Liver (tissue), 9 donors: ENCODE measurements around the gene NEURL1. TPM values are rescaled to one million over a fixed set of nuclear protein-coding genes. Genes with fewer than 3 reads are reported as not detected.

ENCODE experiments used
- DNase-seq: peaks from one replicate; pipeline ENCODE4 v3.0.0-alpha.2; 2017; ENCODE audit warnings: low spot score
- H3K27ac ChIP-seq, 2 donors: one replicate each; pipeline ENCODE4 v1.7.0; 2013; ENCODE audit warnings: inconsistent platforms in 2 of 2, low read length in 2 of 2, control low read depth in 1 of 2, low read depth in 1 of 2, mild to moderate bottlenecking in 1 of 2
- H3K27me3 ChIP-seq, 4 donors: one replicate each; pipeline versions ENCODE4 v1.6.1 to v1.7.0; 2013; ENCODE audit warnings: low read length in 3 of 4, inconsistent platforms in 1 of 4, mild to moderate bottlenecking in 1 of 4, moderate library complexity in 1 of 4; ENCODE audit not compliant: control insufficient read depth in 4 of 4, insufficient read depth in 4 of 4
- H3K36me3 ChIP-seq, 4 donors: one replicate each; pipeline versions ENCODE4 v1.6.1 to v1.7.0; 2013; ENCODE audit warnings: low read length in 3 of 4, mild to moderate bottlenecking in 3 of 4, low read depth in 1 of 4, moderate library complexity in 1 of 4; ENCODE audit not compliant: control insufficient read depth in 4 of 4, insufficient read depth in 3 of 4
- H3K4me1 ChIP-seq, 4 donors: one replicate each; pipeline versions ENCODE4 v1.6.1 to v1.7.0; 2013; ENCODE audit warnings: low read length in 3 of 4, mild to moderate bottlenecking in 3 of 4, moderate library complexity in 1 of 4; ENCODE audit not compliant: control insufficient read depth in 4 of 4, insufficient read depth in 4 of 4
- H3K4me3 ChIP-seq, 3 donors: one replicate each; pipeline versions ENCODE4 v1.6.1 to v1.7.0; 2013; ENCODE audit warnings: low read length in 3 of 3, control low read depth in 1 of 3, low read depth in 1 of 3, mild to moderate bottlenecking in 1 of 3
- H3K9ac ChIP-seq, 2 donors: one replicate each; pipeline ENCODE4 v1.7.0; 2013; ENCODE audit warnings: low read length in 2 of 2, mild to moderate bottlenecking in 2 of 2, moderate library complexity in 2 of 2, control low read depth in 1 of 2, low read depth in 1 of 2
- H3K9me3 ChIP-seq, 4 donors: one replicate each; pipeline versions ENCODE4 v1.6.1 to v1.7.0; 2013; ENCODE audit warnings: low read length in 3 of 4; ENCODE audit not compliant: control insufficient read depth in 4 of 4
- EGR1 ChIP-seq, 2 donors: IDR thresholded peaks; 2 replicates each; pipeline ENCODE4 v1.6.1; 2016 to 2018; ENCODE audit warnings: antibody characterized with exemption in 2 of 2, low read depth in 2 of 2
- FOXA1 ChIP-seq: IDR thresholded peaks from 2 replicates; pipeline ENCODE4 v1.6.1; 2016; ENCODE audit warnings: antibody characterized with exemption
- FOXA2 ChIP-seq: IDR thresholded peaks from 2 replicates; pipeline ENCODE4 v1.6.1; 2016; ENCODE audit warnings: antibody characterized with exemption
- GABPA ChIP-seq, 2 donors: IDR thresholded peaks in 1 of 2; conservative IDR thresholded peaks in 1 of 2; 2 replicates each; pipeline ENCODE4 v1.6.1; 2016; ENCODE audit warnings: antibody characterized with exemption in 2 of 2, mild to moderate bottlenecking in 1 of 2, moderate library complexity in 1 of 2
- HNF4A ChIP-seq, 2 donors: conservative IDR thresholded peaks; 2 replicates each; pipeline ENCODE4 v1.6.1; 2016; ENCODE audit warnings: antibody characterized with exemption in 2 of 2, mild to moderate bottlenecking in 2 of 2
- HNF4G ChIP-seq: IDR thresholded peaks from 2 replicates; pipeline ENCODE4 v1.6.1; 2016; ENCODE audit warnings: antibody characterized with exemption
- JUND ChIP-seq, 2 donors: IDR thresholded peaks; 2 replicates each; pipeline ENCODE4 v1.6.1; 2016; ENCODE audit warnings: antibody characterized with exemption in 2 of 2
- NR2F2 ChIP-seq: IDR thresholded peaks from 2 replicates; pipeline ENCODE4 v1.6.1; 2016; ENCODE audit warnings: antibody characterized with exemption
- RAD21 ChIP-seq, 2 donors: IDR thresholded peaks; 2 replicates each; pipeline ENCODE4 v1.6.1; 2016; ENCODE audit warnings: antibody characterized with exemption in 2 of 2, mild to moderate bottlenecking in 2 of 2
- SP1 ChIP-seq: IDR thresholded peaks from 2 replicates; pipeline ENCODE4 v1.6.1; 2018; ENCODE audit warnings: antibody characterized with exemption, mild to moderate bottlenecking
- TAF1 ChIP-seq: conservative IDR thresholded peaks from 2 replicates; pipeline ENCODE4 v1.6.1; 2016; ENCODE audit warnings: antibody characterized with exemption, mild to moderate bottlenecking
- YY1 ChIP-seq: IDR thresholded peaks from 2 replicates; pipeline ENCODE4 v1.6.1; 2016; ENCODE audit warnings: antibody characterized with exemption, mild to moderate bottlenecking
- WGBS: extraction: QIAGEN DNeasy Blood & Tissue Kit; methylation state at CpG from one replicate; pipeline ENCODE4 v1.1.7; 2013; 5-methylcytosine and 5-hydroxymethylcytosine counted together
- polyA plus RNA-seq, 2 donors: library from polyadenylated mRNA; stranded (reverse) in 1 of 2; unstranded in 1 of 2; fragments of 200-250 nt in 1 of 2; fragments of >200 nt in 1 of 2; fragmentation: Nextera tagmentation in 1 of 2; extraction: Ambion mirVana in 1 of 2; gene quantifications; one replicate each; pipeline versions ENCODE4 v1.2.1 to v1.2.3, GENCODE V29; 2013 to 2015
- total RNA-seq, 2 donors: library from RNA; depleted of rRNA; stranded (reverse); fragments of >200 nt; gene quantifications; one replicate each; pipeline ENCODE4 v1.2.3, GENCODE V29; 2014
- TF ChIP-seq, protein P1 (sequence below): IDR thresholded peaks from 2 replicates; pipeline ENCODE4 v1.6.1; 2016; ENCODE audit warnings: antibody characterized with exemption, mild to moderate bottlenecking
- TF ChIP-seq, protein P2 (sequence below): IDR thresholded peaks from 2 replicates; pipeline ENCODE4 v1.6.1; 2016; ENCODE audit warnings: antibody characterized with exemption
- TF ChIP-seq, protein P3 (sequence below): IDR thresholded peaks from 2 replicates; pipeline ENCODE4 v1.6.1; 2016; ENCODE audit warnings: antibody characterized with exemption
- TF ChIP-seq, protein P4 (sequence below): fragments of 150-350 bp; IDR thresholded peaks from 2 replicates; pipeline ENCODE4 v1.5.1; 2017; ENCODE audit warnings: improper control_type of control experiment, low read depth, low read length; ENCODE audit not compliant: missing input control
- TF ChIP-seq, protein P5 (sequence below): IDR thresholded peaks from 2 replicates; pipeline ENCODE4 v1.6.1; 2016; ENCODE audit warnings: antibody characterized with exemption
- donor health status: healthy.
- donor health status: healthy.
- donor health status: healthy.
- donor health status: healthy.
- donor health status: healthy.

Gene NEURL1
- total and polyA plus RNA-seq, 4 donors: 0.11 to 3.9 (median 0.74) TPM

DNA sequence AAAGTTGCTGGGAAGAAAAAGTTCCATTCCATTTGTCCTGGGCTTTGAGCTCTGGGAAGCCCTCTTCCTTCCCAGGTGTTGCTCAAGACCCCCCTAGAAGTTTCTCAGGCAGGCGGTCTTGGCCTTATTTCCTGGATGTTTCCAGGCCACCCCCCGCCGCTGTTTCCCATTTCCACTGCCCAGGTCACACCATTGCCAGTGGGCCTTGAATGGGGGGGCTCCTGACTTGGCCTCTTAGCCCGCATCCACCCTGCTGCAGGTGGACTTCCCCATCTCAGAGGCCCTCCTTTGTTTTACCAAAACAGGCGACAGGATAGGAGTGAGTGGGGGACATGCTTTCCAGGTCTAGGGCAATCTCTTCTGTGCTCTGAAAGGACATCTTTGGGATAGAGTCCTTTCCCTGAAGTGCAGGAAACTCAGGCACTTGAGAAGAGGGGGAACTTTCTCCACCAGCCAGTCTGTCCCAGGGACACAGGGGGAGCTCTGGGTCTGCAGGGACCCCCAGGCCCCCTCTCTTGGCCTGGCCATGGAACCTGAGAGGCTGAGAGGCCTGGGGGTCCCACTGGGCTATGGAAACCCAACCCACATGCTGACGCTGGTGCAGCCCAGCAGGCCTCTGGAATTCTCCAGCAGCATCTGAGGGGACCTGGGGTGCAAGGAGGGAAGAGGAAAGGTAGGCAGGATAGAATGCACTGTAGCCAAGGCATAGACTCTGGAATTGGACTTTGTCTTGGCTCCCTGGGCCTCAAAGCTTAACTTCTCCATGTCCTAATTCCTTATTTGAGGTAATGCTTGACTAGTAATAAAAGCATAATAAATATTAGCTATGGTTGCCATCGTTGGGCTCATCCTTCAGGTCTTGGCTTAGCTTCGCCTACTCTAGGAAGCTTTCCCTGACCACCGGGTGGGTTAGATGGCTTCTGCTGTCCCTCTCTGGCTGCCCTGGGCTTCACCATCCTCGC lies 17.6 kb downstream of the NEURL1 start:
- Histone ChIP-seq H3K4me3 (no peak overlapping the region), H3K27ac (no peak overlapping the region), H3K4me1 (peaks cover 0 to 3% (median 1%) of the 10 kb centered on the region in 4 donors), H3K9me3 (no peaks in the 10 kb centered on the region), H3K27me3 (no peaks in the 10 kb centered on the region), H3K9ac (no peak overlapping the region), H3K36me3 (no peaks in the 10 kb centered on the region)
- no peak for DNase-seq
- no peak for TF ChIP-seq HNF4G
- TF ChIP-seq RAD21 (IDR thresholded peaks at IDR 0.05): no peak
- no peak for TF ChIP-seq FOXA1
- no peak for TF ChIP-seq YY1
- no peak for TF ChIP-seq FOXA2
- TF ChIP-seq GABPA (IDR thresholded peaks at IDR 0.05 in 1 of 2, conservative IDR thresholded peaks at IDR 0.05 in 1 of 2): no peak
- no peak for TF ChIP-seq HNF4A (conservative IDR thresholded peaks at IDR 0.05)
- TF ChIP-seq, protein P1, sequence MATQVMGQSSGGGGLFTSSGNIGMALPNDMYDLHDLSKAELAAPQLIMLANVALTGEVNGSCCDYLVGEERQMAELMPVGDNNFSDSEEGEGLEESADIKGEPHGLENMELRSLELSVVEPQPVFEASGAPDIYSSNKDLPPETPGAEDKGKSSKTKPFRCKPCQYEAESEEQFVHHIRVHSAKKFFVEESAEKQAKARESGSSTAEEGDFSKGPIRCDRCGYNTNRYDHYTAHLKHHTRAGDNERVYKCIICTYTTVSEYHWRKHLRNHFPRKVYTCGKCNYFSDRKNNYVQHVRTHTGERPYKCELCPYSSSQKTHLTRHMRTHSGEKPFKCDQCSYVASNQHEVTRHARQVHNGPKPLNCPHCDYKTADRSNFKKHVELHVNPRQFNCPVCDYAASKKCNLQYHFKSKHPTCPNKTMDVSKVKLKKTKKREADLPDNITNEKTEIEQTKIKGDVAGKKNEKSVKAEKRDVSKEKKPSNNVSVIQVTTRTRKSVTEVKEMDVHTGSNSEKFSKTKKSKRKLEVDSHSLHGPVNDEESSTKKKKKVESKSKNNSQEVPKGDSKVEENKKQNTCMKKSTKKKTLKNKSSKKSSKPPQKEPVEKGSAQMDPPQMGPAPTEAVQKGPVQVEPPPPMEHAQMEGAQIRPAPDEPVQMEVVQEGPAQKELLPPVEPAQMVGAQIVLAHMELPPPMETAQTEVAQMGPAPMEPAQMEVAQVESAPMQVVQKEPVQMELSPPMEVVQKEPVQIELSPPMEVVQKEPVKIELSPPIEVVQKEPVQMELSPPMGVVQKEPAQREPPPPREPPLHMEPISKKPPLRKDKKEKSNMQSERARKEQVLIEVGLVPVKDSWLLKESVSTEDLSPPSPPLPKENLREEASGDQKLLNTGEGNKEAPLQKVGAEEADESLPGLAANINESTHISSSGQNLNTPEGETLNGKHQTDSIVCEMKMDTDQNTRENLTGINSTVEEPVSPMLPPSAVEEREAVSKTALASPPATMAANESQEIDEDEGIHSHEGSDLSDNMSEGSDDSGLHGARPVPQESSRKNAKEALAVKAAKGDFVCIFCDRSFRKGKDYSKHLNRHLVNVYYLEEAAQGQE: no peak
- no peak for TF ChIP-seq EGR1 (IDR thresholded peaks at IDR 0.05; ENCODE audit: low read depth in 2 of 2)
- TF ChIP-seq NR2F2: no peak
- TF ChIP-seq, protein P2, sequence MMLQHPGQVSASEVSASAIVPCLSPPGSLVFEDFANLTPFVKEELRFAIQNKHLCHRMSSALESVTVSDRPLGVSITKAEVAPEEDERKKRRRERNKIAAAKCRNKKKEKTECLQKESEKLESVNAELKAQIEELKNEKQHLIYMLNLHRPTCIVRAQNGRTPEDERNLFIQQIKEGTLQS: no peak
- TF ChIP-seq, protein P3, sequence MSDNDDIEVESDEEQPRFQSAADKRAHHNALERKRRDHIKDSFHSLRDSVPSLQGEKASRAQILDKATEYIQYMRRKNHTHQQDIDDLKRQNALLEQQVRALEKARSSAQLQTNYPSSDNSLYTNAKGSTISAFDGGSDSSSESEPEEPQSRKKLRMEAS: no peak
- TF ChIP-seq TAF1: no peak
- no peak for TF ChIP-seq JUND (IDR thresholded peaks at IDR 0.05)
- TF ChIP-seq, protein P4, sequence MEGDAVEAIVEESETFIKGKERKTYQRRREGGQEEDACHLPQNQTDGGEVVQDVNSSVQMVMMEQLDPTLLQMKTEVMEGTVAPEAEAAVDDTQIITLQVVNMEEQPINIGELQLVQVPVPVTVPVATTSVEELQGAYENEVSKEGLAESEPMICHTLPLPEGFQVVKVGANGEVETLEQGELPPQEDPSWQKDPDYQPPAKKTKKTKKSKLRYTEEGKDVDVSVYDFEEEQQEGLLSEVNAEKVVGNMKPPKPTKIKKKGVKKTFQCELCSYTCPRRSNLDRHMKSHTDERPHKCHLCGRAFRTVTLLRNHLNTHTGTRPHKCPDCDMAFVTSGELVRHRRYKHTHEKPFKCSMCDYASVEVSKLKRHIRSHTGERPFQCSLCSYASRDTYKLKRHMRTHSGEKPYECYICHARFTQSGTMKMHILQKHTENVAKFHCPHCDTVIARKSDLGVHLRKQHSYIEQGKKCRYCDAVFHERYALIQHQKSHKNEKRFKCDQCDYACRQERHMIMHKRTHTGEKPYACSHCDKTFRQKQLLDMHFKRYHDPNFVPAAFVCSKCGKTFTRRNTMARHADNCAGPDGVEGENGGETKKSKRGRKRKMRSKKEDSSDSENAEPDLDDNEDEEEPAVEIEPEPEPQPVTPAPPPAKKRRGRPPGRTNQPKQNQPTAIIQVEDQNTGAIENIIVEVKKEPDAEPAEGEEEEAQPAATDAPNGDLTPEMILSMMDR: no peak
- WGBS: 93% methylated on average over 10 of the region's 10 CpGs

DNA sequence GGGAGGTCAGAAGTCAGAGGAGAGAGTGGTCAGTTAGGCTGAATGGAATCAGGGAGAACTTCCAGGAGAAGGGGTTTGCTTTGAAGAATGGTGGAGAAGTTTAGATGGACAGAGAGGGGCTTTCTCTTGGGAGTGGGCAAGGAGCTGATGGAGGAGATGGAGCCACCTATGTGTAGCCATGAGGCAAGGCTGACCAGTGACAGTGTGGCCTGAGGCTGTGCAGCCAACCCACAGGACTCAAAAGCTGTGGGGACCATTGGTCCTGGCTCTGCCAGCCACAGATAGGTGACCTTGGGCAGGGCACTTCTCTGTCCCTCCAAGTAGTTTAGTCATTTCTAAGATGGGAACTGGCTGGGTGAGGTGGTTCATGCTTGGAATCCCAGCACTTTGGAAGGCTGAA lies 18.7 kb downstream of the NEURL1 start:
- TF ChIP-seq NR2F2 (no peak), HNF4G (no peak), SP1 (no peak), JUND (IDR thresholded peaks at IDR 0.05) (no peak), RAD21 (IDR thresholded peaks at IDR 0.05) (no peak)
- TF ChIP-seq, protein P5, sequence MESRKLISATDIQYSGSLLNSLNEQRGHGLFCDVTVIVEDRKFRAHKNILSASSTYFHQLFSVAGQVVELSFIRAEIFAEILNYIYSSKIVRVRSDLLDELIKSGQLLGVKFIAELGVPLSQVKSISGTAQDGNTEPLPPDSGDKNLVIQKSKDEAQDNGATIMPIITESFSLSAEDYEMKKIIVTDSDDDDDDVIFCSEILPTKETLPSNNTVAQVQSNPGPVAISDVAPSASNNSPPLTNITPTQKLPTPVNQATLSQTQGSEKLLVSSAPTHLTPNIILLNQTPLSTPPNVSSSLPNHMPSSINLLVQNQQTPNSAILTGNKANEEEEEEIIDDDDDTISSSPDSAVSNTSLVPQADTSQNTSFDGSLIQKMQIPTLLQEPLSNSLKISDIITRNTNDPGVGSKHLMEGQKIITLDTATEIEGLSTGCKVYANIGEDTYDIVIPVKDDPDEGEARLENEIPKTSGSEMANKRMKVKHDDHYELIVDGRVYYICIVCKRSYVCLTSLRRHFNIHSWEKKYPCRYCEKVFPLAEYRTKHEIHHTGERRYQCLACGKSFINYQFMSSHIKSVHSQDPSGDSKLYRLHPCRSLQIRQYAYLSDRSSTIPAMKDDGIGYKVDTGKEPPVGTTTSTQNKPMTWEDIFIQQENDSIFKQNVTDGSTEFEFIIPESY: no peak
- Histone ChIP-seq H3K27me3 (no peaks in the 10 kb centered on the region), H3K4me1 (peaks cover 0 to 3% (median 1%) of the 10 kb centered on the region in 4 donors), H3K9me3 (no peaks in the 10 kb centered on the region), H3K9ac (no peak overlapping the region), H3K4me3 (no peak overlapping the region), H3K36me3 (no peaks in the 10 kb centered on the region), H3K27ac (no peak overlapping the region)
- no peak for DNase-seq
